ENCODE results near the gene ADGRG1. TPM values are rescaled to one million over a fixed set of nuclear protein-coding genes. Genes with fewer than 3 reads are reported as not detected.

Gene ADGRG1
- total RNA-seq, 1 experiment from 2014 or later: 131 TPM

DNA sequence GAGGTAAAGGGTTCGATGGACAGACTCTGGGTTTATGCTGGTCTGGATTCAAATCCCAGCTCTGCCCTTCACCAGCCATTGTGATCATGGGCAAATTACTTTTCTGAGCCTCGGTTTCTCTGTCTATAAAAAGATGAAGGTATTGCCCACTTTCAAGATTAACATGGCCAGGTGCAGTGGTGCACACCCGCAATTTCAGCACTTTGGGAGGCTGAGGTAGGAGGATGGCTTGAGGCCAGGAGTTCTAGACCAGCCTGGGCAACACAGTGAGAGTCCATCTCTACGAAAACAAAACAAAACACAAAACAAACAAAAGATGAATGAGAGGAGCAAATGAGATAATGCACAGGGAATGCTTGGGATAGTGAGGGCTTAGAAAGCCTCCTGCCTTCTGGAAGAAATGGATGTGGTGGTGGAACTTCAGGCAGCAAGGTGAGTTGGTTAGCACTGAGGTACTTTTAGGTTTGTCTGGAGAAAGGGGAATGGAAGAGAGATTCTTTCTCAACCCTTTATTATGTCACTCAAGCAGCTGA lies 48.2 kb downstream of the ADGRG1 start:
- CTCF ChIA-PET: no interaction called here
- H3K27ac ChIP-seq: no peak overlapping the region
- BruUV-seq (replicated peaks): no TSS peak

DNA sequence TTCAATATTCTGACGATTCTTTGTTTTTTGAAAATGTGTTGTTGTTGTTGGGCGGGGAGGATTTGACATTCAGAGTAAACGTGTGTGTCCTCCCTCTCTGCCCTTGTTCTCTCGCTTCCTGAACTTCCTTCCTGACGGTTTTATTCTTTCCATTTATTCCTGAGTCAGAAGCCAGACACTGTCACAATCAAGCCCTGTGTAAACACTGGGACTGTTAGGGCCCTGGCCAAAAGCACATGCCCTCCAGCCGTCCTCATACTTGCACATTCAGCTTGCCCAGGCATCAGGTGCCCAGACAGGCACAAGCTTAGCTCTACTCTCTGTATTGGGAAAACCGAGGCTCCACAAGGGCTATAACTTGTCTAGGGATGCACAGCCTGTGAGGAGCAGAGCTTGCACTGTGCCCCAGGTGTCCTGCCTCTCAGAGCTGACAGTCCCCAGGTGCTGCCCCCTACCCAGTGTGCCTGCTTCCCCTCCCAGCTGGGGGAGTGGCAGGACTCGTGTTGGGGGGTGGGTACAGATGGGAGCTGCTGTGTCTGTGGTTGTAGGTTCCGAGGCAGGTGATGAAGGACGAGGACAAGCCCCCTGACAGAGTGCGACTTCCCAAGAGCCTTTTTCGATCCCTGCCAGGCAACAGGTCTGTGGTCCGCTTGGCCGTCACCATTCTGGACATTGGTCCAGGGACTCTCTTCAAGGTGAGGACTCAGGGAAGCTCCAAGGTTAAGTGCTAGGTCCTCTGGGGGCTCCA lies 49.4 kb downstream of the ADGRG1 start:
- TF ChIP-seq EZH2 (IDR thresholded peaks at IDR 0.05; ENCODE audit: low read depth): no peak
- TF ChIP-seq, protein P1, sequence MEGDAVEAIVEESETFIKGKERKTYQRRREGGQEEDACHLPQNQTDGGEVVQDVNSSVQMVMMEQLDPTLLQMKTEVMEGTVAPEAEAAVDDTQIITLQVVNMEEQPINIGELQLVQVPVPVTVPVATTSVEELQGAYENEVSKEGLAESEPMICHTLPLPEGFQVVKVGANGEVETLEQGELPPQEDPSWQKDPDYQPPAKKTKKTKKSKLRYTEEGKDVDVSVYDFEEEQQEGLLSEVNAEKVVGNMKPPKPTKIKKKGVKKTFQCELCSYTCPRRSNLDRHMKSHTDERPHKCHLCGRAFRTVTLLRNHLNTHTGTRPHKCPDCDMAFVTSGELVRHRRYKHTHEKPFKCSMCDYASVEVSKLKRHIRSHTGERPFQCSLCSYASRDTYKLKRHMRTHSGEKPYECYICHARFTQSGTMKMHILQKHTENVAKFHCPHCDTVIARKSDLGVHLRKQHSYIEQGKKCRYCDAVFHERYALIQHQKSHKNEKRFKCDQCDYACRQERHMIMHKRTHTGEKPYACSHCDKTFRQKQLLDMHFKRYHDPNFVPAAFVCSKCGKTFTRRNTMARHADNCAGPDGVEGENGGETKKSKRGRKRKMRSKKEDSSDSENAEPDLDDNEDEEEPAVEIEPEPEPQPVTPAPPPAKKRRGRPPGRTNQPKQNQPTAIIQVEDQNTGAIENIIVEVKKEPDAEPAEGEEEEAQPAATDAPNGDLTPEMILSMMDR (conservative IDR thresholded peaks at IDR 0.05): no peak
- Histone ChIP-seq H4K20me1 (ENCODE audit: insufficient read depth) (no peaks in the 10 kb centered on the region), H3K4me2 (peak overlapping the region; percentile 29), H3K9me3 (ENCODE audit: insufficient read depth, low read depth) (no peaks in the 10 kb centered on the region), H3K79me2 (ENCODE audit: low read depth) (no peaks in the 10 kb centered on the region), H3K4me3 (no peak overlapping the region), H3F3A (ENCODE audit: insufficient read depth, low read depth) (peaks cover 15% of the 10 kb centered on the region; the same call in 1 of the 2 replicates), H3K27me3 (ENCODE audit: insufficient read depth, low read depth) (no peaks in the 10 kb centered on the region), H3K9me2 (ENCODE audit: insufficient read depth) (no peaks in the 10 kb centered on the region), H2AFZ (no peak overlapping the region), H3K4me1 (replicated peaks; ENCODE audit: insufficient read depth) (peaks cover 11% of the 10 kb centered on the region), H3K27ac (no peak overlapping the region), H3K36me3 (ENCODE audit: low read depth) (no peaks in the 10 kb centered on the region)
- intact Hi-C loops (cut with micrococcal nuclease; ENCODE audit: unreplicated experiment): no loop called here
- ChIA-PET CTCF (no interaction called here), POLR2A (ENCODE audit: unreplicated experiment) (no interaction called here)
- BruUV-seq (replicated peaks): no TSS peak
- DNase-seq: peak; percentile 33 to 69

More for the DNA sequence above, 48.2 kb downstream of the ADGRG1 start:
- TF ChIP-seq, protein P1 (conservative IDR thresholded peaks at IDR 0.05): no peak
- TF ChIP-seq EZH2 (IDR thresholded peaks at IDR 0.05; ENCODE audit: low read depth): no peak
- no peak overlapping the region for H3K4me2 ChIP-seq
- no peaks in the 10 kb centered on the region for H3K9me3 ChIP-seq (ENCODE audit: insufficient read depth, low read depth)
- H3K4me3 ChIP-seq: no peak overlapping the region
- DNase-seq: no peak
- H3K36me3 ChIP-seq (ENCODE audit: low read depth): no peaks in the 10 kb centered on the region
- H3F3A ChIP-seq (ENCODE audit: insufficient read depth, low read depth): peaks cover 15% of the 10 kb centered on the region; the same call in 1 of the 2 replicates
- H3K27me3 ChIP-seq (ENCODE audit: insufficient read depth, low read depth): no peaks in the 10 kb centered on the region
- H2AFZ ChIP-seq: no peak overlapping the region
- H3K9me2 ChIP-seq (ENCODE audit: insufficient read depth): no peaks in the 10 kb centered on the region
- no peaks in the 10 kb centered on the region for H3K79me2 ChIP-seq (ENCODE audit: low read depth)
- H3K4me1 ChIP-seq (replicated peaks; ENCODE audit: insufficient read depth): peaks cover 11% of the 10 kb centered on the region
- no peaks in the 10 kb centered on the region for H4K20me1 ChIP-seq (ENCODE audit: insufficient read depth)
- POLR2A ChIA-PET (ENCODE audit: unreplicated experiment): no interaction called here
- intact Hi-C loops (cut with micrococcal nuclease; ENCODE audit: unreplicated experiment): no loop called here

DNA sequence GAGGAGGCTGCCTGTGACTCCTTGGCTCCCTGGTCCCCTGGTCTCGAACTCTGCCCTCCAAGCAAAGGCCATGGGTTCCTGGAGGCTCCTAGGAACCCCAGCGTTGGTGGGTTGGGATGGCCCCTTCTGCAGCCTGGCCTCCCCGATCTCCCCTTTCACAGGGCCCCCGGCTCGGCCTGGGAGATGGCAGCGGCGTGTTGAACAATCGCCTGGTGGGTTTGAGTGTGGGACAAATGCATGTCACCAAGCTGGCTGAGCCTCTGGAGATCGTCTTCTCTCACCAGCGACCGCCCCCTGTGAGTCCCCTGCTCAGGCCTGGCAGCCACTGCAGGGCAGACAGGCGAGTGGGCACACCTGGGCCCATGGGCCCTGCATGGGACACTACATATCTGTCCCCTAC lies 50.6 kb downstream of the ADGRG1 start:
- ChIA-PET CTCF (no interaction called here), POLR2A (ENCODE audit: unreplicated experiment) (interaction anchor here (0.6 kb wide), 1 partner anchor 172 kb away, joined by 3 read pairs; no protein-coding TSS in a partner anchor)
- H3K4me3 ChIP-seq: no peak overlapping the region
- H3K4me2 ChIP-seq: no peak overlapping the region
- DNase-seq: no peak
- TF ChIP-seq, protein P1 (conservative IDR thresholded peaks at IDR 0.05): no peak
- no peak for TF ChIP-seq EZH2 (IDR thresholded peaks at IDR 0.05; ENCODE audit: low read depth)
- H3K9me2 ChIP-seq (ENCODE audit: insufficient read depth): no peaks in the 10 kb centered on the region
- H4K20me1 ChIP-seq (ENCODE audit: insufficient read depth): no peaks in the 10 kb centered on the region
- H2AFZ ChIP-seq: no peak overlapping the region
- H3K4me1 ChIP-seq (replicated peaks; ENCODE audit: insufficient read depth): peaks cover 11% of the 10 kb centered on the region
- intact Hi-C loops (cut with micrococcal nuclease; ENCODE audit: unreplicated experiment): no loop called here
- no TSS peak for BruUV-seq (replicated peaks)
- H3K36me3 ChIP-seq (ENCODE audit: low read depth): no peaks in the 10 kb centered on the region
- H3K9me3 ChIP-seq (ENCODE audit: insufficient read depth, low read depth): no peaks in the 10 kb centered on the region
- peaks cover 15% of the 10 kb centered on the region; the same call in 1 of the 2 replicates for H3F3A ChIP-seq (ENCODE audit: insufficient read depth, low read depth)
- no peak overlapping the region for H3K27ac ChIP-seq
- no peaks in the 10 kb centered on the region for H3K79me2 ChIP-seq (ENCODE audit: low read depth)
- H3K27me3 ChIP-seq (ENCODE audit: insufficient read depth, low read depth): no peaks in the 10 kb centered on the region
